Inferior parietal cortex (tissue), 1 donor: ENCODE data around the gene DRD2.
A peak's percentile ranks its signal among the peaks of the same experiment; 100 is the strongest.

Experiments used
- DNase-seq: peaks from one replicate; pipeline ENCODE4 v3.0.0-alpha.2; 2016; ENCODE audit errors: extremely low spot score

Gene DRD2

DNA sequence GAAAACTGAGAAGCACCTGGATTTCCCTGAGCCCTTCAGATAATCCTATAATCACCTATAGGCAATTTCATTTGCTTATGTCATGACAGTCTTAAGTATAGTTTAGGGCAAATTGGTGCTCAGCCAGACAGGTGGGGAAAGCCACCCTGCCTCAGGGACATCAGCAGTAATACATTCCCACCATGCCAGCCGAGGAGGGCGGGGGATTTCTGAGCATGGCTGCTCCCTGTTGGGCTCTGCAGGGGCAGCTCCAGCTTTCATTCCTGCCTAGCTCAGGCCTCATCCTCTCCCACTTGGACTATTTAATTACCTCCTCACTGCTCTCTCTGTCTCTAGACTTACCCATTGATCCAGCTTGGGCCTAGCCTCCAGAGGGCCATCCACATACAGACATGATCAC, 9.0 kb upstream of the DRD2 start:
- DNase-seq, result no peak

- peak; percentile 2 for DNase-seq
These were observed 6.5 kb upstream of the DRD2 start for GRCh38 chr11:113481672-113482071.

- DNase-seq, result peak; percentile 7
These were observed 6.0 kb upstream of the DRD2 start for GRCh38 chr11:113481226-113481625.

DNA sequence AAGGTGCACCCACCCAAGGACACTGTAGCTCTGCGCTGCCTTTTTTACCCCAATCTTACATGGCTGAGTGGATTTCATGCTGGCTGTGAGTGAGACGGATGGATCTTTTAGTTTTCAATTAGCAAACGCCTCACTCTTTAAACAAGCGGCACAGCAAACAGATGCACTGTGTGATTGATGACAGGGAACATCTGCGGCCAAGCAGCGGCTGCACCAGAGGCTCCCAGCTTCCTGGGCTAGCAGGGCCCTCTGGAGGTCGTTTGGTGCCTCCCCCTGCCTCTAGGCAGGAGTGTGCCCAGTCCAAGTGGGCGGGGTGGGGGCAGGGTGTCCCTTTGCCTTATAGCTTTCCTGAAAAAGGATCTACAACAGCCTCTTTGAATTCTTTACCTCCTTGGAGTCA, 2.1 kb upstream of the DRD2 start:
- DNase-seq, result no peak

DNA sequence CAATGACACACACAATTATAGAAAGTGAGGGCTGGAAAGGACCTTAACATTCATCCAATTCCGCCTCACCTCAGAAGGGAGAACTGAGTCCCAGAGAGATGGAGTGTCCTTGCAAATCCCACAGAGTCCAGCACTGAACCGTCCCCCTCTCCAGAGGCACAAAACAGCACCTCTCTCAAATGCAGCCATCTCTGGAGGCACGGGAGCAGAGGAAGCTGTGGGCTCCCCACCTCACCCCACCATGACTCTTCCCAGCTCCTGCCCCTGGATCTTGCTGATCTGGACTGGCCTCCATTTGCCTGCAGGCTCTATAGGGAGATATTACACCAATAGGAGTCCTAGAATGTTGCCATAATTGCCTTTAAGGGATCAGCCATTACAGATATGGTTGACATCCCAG, 1.4 kb upstream of the DRD2 start:
- DNase-seq, result no peak

DNA sequence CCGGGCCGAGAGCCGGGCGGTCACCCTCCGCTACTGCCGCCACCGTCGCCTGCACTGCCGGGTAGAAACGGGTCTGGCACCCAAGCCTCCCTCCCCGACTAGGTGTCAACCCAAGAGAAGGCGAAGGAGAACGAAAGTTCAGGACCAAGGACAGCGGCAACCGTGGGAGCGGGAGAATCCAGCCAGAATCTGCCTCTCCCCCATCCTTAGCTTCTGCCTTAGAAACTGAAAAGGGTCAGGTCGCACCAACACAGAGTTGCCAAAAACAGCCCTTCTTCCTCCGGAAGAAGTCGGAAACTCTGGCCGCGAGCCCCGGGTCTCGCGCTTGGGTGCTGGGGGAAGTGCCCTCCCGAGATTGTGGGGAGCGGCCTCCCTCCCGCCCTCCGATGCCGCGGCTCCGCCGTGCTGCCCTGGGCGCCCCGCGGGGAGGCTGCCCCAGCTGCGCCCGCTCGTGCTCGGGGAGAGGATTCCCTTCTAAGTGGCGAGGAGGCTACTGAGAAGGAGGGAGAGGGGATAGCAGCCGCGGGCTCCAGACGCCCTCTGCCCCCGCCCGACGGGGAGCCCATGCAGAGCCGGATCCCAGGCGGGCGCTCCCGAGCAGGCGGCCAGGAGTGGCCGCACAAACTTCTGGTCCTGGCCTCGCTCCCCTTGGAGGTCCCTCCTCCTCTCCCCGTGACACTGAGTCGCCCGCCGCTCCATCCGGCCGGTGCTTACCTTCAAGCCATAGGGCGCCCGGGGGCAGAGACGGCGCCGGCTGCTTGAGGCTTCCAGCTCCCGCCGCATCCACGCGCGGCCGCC, 637 bp downstream of the DRD2 start:
- DNase-seq, result peak; percentile 73

GRCh38 chr11:113473983-113474361, 1.2 kb downstream of the DRD2 start:
- DNase-seq, result no peak

GRCh38 chr11:113472471-113472870, 2.7 kb downstream of the DRD2 start:
- no peak for DNase-seq

DNA sequence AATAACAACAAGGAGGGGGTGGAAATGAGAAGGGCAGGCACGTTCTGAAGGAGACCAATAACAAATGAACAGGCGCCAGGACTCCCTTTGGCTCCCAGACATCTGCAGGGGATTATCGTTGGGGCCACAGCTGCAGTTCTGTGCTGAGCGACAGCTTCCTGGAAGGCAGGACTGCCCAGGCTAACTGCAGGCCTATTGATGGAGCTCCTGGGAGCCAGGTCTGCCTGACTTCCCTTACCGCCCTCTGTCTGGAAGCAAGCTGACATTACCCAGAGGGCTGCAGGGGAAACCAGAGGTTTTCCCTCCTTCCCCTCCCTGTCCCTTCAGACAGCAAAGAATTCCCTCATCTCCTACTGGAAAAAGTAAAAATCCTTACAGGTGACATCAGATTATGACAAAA, 5.0 kb downstream of the DRD2 start:
- no peak for DNase-seq

DNA sequence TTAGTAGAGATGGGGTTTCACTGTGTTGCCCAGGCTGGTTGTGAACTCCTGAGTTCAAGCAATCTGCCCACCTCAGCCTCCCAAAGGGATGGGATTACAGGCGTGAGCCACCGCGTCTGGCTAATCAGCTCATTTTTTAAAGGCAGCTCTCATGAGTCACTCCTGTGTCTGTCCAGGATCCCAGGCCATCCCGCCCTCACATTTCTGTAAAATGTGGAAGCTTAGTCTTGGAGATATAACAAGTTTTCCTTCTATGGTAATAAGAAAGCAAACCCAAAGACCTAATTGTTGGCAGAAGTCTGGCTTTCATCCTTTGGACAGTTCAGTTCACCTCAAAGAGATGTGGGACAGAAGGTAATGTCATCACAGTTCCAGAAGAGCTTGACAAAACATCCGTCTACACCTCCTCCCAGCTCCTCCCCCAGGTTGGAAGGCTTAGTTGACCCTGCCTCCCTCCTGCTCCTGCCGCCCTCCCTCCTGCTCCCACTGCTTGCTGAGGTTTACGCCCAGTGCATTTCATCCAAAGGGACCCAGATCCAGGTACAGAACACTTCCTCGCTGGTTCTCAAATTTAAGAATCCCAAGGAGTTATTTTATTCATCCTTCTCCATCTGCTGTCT, 6.4 kb downstream of the DRD2 start:
- no peak for DNase-seq

DNA sequence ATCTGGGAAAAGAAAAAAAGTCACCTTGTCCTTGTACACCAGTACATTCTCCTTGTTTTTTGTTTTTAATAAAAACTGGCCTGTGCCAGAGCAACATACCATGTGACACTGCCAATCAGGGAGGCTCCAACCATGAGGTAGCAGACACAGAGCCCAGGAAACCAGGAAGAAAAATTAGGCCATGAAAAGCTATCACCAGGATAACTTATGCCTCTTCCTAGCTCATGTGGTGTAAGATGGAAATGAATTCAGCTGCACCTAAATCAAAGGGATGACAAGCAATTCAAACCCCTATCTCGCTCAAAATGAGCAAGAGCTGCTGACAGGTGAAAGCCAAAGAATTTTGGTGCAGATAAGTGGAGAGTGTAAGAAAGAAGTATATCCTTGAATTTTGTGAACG, 7.7 kb downstream of the DRD2 start:
- DNase-seq, result no peak

- DNase-seq, result no peak
These were observed 9.4 kb downstream of the DRD2 start for GRCh38 chr11:113465786-113466185.

- DNase-seq, result no peak
These were observed 10.8 kb downstream of the DRD2 start for GRCh38 chr11:113464416-113464815.

DNA sequence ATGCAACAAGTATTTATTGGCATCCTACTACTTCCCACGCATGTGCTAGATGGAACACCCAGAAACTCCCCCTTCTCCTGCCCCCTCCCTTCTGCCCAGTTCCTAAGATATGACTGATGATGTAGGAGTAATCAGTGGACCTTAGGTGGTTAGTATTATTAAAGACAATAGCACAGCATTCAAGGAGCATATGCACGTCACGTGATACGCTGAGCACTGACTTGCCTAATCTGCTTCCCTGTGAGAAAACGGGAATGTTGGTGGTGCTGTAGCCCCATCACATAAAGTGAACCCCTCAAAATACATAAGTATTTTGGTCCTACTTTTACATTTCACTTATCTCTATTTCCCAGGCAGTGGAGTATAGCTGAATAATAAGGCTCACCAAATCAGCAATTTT, 12.4 kb downstream of the DRD2 start:
- DNase-seq, result no peak

DNA sequence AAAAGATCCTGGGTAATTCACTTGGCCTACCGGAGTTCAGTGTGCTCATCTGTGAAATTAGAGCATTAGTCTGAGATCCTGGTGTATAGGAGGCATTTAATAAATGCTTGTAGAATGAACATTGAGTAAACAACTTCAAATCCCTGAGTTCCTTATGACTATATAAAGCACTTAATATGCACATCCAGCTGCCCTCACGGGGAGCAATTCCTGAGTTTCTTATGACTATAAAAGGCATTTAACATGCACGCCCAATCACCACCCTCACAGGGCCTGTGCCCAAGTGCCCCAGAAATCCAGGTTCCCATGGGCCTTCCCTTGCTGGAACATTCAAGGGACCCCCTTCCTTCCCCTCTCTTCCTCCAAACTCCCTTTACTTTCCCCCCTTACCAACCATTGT, 13.6 kb downstream of the DRD2 start:
- no peak for DNase-seq

DNA sequence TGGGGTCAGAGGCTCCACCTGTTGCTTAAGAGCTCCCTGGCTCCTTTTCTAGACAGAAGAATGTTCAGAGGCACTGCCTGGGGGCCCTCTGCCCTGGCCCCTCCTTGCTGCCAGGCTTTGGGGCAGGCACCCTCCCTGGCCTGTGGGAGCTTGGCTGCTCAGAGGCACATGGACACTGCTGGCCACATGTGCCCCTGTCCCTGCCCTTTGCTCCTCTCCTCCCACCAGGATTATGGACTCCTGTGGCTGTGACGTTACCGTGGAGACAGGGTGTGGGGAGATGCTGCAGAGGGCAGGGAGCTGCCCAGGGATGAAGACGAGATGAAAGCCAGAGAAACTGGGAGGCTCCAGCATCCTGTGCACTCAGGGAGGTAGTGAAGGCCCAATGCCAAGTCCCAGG, 14.7 kb downstream of the DRD2 start:
- DNase-seq, result no peak

DNA sequence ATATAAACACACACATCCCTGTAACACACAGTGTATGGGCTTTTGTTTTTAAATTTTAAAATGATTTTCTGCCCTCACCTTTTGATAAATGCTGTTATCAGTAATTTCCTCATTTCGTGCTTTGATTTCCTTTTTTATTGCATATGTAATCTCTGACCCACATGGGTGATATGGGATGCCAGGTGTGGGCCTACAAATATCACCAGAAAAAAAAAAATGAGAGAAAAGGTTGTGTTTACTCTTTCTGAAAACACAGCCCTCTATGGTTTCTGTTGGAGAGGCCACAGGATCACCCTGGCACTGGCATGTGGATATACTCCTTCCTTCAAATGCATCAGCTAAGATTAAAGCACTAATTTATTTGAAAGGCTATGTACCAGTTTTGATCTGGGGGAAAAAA, 17.0 kb downstream of the DRD2 start:
- no peak for DNase-seq

GRCh38 chr11:113457784-113458183, 17.4 kb downstream of the DRD2 start:
- DNase-seq, result no peak

GRCh38 chr11:113454455-113454854, 20.7 kb downstream of the DRD2 start:
- DNase-seq, result no peak

DNA sequence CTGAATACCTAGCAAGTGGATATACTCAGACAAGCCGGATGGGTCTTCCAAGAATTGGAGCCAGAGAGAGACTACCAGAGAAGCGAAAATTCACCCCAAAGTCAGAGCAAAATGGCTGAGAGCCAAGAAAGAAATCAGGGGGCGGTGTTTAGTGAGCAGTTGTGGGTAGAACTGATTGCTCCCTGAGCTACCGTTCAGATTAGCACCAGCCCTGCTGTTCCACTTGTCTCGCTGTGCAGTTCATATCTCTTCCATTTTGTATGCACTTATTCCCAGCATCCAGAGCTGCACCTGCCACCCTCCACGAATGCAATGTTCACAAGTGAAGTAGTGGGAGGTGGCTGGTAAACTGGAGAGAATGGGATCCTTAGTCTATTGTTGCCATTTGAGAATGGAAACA, 25.5 kb downstream of the DRD2 start:
- DNase-seq, result no peak

GRCh38 chr11:113448316-113448677, 26.9 kb downstream of the DRD2 start:
- no peak for DNase-seq

- no peak for DNase-seq
These were observed 27.4 kb downstream of the DRD2 start for GRCh38 chr11:113447621-113448315.

DNA sequence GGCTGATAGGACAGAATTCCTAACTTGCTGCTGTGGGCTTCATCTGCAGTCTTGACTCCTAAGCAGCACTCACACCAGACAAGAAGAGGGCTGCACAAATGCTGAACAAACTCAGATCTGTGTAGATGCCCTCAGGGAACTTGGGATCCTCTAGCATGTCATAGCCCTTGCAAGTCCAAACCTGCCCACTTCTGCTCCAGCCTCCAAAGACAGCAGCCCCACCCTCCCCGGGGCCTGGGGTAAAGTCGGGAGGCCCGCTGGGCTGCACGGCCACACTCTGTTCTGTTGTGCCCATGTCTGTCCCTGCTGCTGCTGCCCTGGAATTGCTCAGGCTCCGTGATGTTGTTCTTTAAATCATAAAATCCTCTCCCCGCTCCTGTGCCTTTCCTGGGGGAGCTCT, 28.3 kb downstream of the DRD2 start:
- DNase-seq, result no peak
